Sigmoid colon (tissue), 7 donors: Measurements from ENCODE around the gene TUBA3C. TPM values are rescaled to one million over a fixed set of nuclear protein-coding genes. Genes with fewer than 3 reads are reported as not detected.

Source experiments
- DNase-seq: peaks from one replicate; pipeline ENCODE4 v3.0.0-alpha.2; 2019
- H3K27ac ChIP-seq, 4 donors: fragments of 200-600 bp; sonication (generic); one replicate each; pipeline ENCODE4 v1.5.1; 2016 to 2019; ENCODE audit warnings: mild to moderate bottlenecking in 1 of 4
- H3K27me3 ChIP-seq, 3 donors: fragments of 200-600 bp; sonication (generic); one replicate each; pipeline ENCODE4 v1.5.1; 2019; ENCODE audit warnings: mild to moderate bottlenecking in 1 of 3
- H3K36me3 ChIP-seq, 4 donors: fragments of 200-600 bp; sonication (generic); one replicate each; pipeline ENCODE4 v1.5.1; 2016 to 2019
- H3K4me1 ChIP-seq, 4 donors: fragments of 200-600 bp; sonication (generic); one replicate each; pipeline ENCODE4 v1.5.1; 2017 to 2019
- H3K4me3 ChIP-seq, 4 donors: fragments of 200-600 bp; sonication (generic); one replicate each; pipeline ENCODE4 v1.5.1; 2017 to 2019; ENCODE audit warnings: mild to moderate bottlenecking in 2 of 4, moderate library complexity in 1 of 4
- H3K9me3 ChIP-seq, 4 donors: fragments of 200-600 bp in 3 of 4; sonication (generic) in 3 of 4; one replicate each; pipeline versions ENCODE4 v1.5.1 to v1.6.1; 2013 to 2019
- CTCF ChIP-seq, 4 experiments: fragments of 450-650 bp in 3 of 4; fragments of 200-600 bp in 1 of 4; IDR thresholded peaks; one replicate each; pipeline ENCODE4 v1.5.1; 2016 to 2019; ENCODE audit warnings: antibody characterized with exemption in 4 of 4, mild to moderate bottlenecking in 3 of 4, moderate library complexity in 2 of 4
- EP300 ChIP-seq, 4 donors: sonication (generic); formaldehyde crosslinking; IDR thresholded peaks; one replicate each; pipeline ENCODE4 v1.6.1; 2017; ENCODE audit warnings: antibody characterized with exemption in 4 of 4
- POLR2A ChIP-seq, 2 donors: fragments of 450-650 bp; IDR thresholded peaks; one replicate each; pipeline ENCODE4 v1.6.1; 2016; ENCODE audit warnings: antibody characterized with exemption in 2 of 2, mild to moderate bottlenecking in 2 of 2, moderate library complexity in 2 of 2
- POLR2AphosphoS5 ChIP-seq, 4 donors: sonication (generic); formaldehyde crosslinking; IDR thresholded peaks; one replicate each; pipeline ENCODE4 v1.6.1; 2017; ENCODE audit warnings: antibody characterized with exemption in 4 of 4
- WGBS, 2 donors: extraction: QIAGEN DNeasy Blood & Tissue Kit; methylation state at CpG; one replicate each; pipeline ENCODE4 v1.1.7; 2013; 5-methylcytosine and 5-hydroxymethylcytosine counted together
- intact Hi-C: fragments of 100-400 bp; cut with DNase I; formaldehyde crosslinking; loops from one replicate; pipeline ENCODE4 v1.15.1; 2023
- polyA plus RNA-seq, 3 donors: library from polyadenylated mRNA; stranded (reverse); fragments of 200-250 nt; gene quantifications; one replicate each; pipeline ENCODE4 v1.2.3, GENCODE V29; 2013
- small RNA-seq, 3 donors: library from RNA; depleted of rRNA; stranded (forward); fragments of <200 nt; gene quantifications; one replicate each; pipeline ENCODE3, GENCODE V24; 2016
- total RNA-seq, 4 donors: library from RNA; depleted of rRNA; stranded (reverse); fragments of >200 nt; gene quantifications; one replicate each; pipeline ENCODE4 v1.1.0, GENCODE V29; 2016
- donor health status: healthy with polysubstance abuse.
- donor health status: Bipolar disorder and iron deficiency.
- donor health status: healthy.

The TUBA3C gene
- total and polyA plus RNA-seq, 7 donors = not detected

GRCh38 chr13:19150226-19150625 lies 31.4 kb downstream of the TUBA3C start:
- TF ChIP-seq POLR2A (IDR thresholded peaks at IDR 0.05) (no peak), CTCF (IDR thresholded peaks at IDR 0.05) (no peak), POLR2AphosphoS5 (IDR thresholded peaks at IDR 0.05) (no peak), EP300 (IDR thresholded peaks at IDR 0.05) (no peak)

DNA sequence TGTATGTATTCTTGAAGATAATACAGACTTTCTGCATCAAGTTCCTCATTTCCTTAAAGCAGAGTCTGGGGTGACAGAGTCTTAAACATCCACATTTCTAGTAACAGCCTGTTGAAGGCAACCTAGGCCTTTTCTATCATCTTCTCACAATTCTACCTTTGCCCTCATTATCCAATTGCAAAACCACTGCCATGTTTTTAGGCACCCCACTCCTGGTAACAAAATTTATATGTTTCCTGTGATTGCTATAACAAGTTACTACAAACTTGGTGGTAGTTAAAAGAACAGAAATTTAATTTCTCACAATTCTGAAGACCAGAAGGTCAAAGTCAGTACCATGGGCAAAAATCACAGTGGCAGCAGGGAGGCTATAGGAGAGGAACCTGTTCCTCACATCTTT lies 33.1 kb downstream of the TUBA3C start:
- TF ChIP-seq CTCF (IDR thresholded peaks at IDR 0.05) = no peak
- TF ChIP-seq EP300 (IDR thresholded peaks at IDR 0.05) = no peak
- no peak for TF ChIP-seq POLR2A (IDR thresholded peaks at IDR 0.05)
- TF ChIP-seq POLR2AphosphoS5 (IDR thresholded peaks at IDR 0.05) = no peak
- Histone ChIP-seq H3K9me3 (peaks cover 0 to 6% (median 3%) of the 10 kb centered on the region in 4 donors), H3K4me1 (no peaks in the 10 kb centered on the region), H3K4me3 (no peak overlapping the region), H3K36me3 (no peaks in the 10 kb centered on the region), H3K27ac (no peak overlapping the region), H3K27me3 (no peaks in the 10 kb centered on the region)
- intact Hi-C loops = no loop called here
- no peak for DNase-seq

More at GRCh38 chr13:19150226-19150625, 31.4 kb downstream of the TUBA3C start:
- Histone ChIP-seq H3K4me1 (no peaks in the 10 kb centered on the region), H3K4me3 (no peak overlapping the region), H3K27ac (no peak overlapping the region), H3K27me3 (no peaks in the 10 kb centered on the region), H3K9me3 (peaks cover 0 to 6% (median 3%) of the 10 kb centered on the region in 4 donors), H3K36me3 (no peaks in the 10 kb centered on the region)
- no peak for DNase-seq
- WGBS, 2 donors = 80 to 85% methylated on average over 10 of the region's 10 CpGs
- intact Hi-C loops = no loop called here

Small RNA genes lying within 50 kb of the gene (small RNA-seq; reads per million reads assigned to genes)
- 0 reads per million in 3 donors for gene AL139327.4
